Measurements from ENCODE around the gene TDG.

GRCh38 chr12:104010121-104010520 is 44.4 kb downstream of the TDG start:
- TF ChIP-seq POLR2A (IDR thresholded peaks at IDR 0.05) (no peak), CTCF (IDR thresholded peaks at IDR 0.05) (no peak)
